ENCODE data around the gene TUSC2. TPM values are rescaled to one million over a fixed set of nuclear protein-coding genes. Genes with fewer than 3 reads are reported as not detected.

Gene TUSC2
- total and polyA plus RNA-seq, 10 donors = 19.4 to 36.5 (median 24.4) TPM

DNA sequence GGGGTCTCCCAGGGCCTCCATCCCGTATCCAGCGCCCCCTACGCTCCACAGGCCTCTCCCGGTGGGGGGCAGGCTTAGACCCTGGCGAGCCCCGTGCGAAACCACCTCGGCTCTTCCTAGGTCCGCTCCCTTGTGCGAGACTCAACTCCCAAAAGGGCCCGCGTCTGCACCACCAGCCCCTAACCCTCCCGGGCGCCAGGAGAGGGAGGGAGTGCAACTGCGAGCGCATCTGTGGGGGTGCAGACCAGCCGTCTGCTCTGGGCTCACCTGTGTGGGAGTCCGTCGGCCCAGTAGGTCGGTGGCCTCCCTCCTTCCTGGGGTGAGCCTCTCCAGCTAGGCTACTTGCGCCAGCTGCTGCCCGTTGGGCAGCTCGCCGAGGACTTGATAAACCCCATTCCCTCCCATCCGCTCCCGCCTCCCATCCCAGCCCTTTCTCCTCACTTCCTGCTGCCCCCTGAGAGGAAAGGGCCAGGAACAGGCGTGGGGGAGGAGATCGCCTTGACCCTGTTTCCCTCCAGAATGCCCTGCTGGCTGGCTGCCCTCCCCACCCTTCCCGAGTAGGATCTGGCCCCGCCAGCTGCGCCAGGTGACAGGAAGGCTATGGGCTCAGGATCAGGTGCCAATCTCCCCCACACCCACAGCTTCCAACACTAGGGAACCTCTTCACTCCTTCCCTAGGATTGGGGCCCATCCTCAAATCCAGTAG lies 5.5 kb downstream of the TUSC2 start, which contains the start of gene HYAL2:
HYAL2 (minus strand) TSS at position 360 of the 706 bp plus-strand sequence. CDS start 2,256 bp downstream, outside the sequence.
- Histone ChIP-seq H3K9me3 (no peaks in the 10 kb centered on the region), H3K27me3 (replicated peaks in 1 of 7) (no peaks in the 10 kb centered on the region), H3K27ac (peak within 1 kb of the TSS; percentile 86 to 96 (median 93)), H3K4me1 (peaks cover 33 to 93% (median 89%) of the 10 kb centered on the region in 6 donors), H3K4me3 (peak within 1 kb of the TSS; percentile 72 to 97 (median 90)), H3K36me3 (peaks cover 2 to 59% (median 32%) of the 10 kb centered on the region in 6 donors)
- intact Hi-C loops (cut with DNase I; ENCODE audit: low total_unique reads) = loop anchor here (10.0 kb wide), 1 partner anchor 88 kb away; the partner anchor contains the start of gene GNAI2
- 47 to 60% (median 55%) methylated on average over 14 to 31 of the region's 31 CpGs for WGBS, 5 donors
- TF ChIP-seq POLR2A (IDR thresholded peaks at IDR 0.05) = peak in 1 of 3 donors; percentile 66
- TF ChIP-seq POLR2AphosphoS5 (IDR thresholded peaks at IDR 0.05) = peak; percentile 90 to 95 (median 93)
- TF ChIP-seq CTCF (IDR thresholded peaks at IDR 0.05 in 8 of 11, conservative IDR thresholded peaks at IDR 0.05 in 3 of 11) = no peak
- DNase-seq = peak; percentile 89

DNA sequence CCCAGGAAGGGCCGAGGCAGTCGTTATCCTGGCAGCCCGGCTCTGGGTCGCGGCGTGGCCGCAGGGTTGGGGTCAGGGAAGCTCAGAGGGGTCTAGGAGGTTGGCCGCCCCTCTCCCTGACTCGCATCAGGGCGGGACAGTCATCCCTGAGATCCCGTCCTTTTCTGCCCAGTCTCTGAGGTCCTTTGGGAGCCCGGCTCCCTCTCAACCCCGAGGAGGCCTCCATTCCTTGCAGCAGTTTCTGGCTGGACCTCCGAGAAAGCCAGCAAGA lies 6.0 kb downstream of the TUSC2 start:
- 18 to 35% (median 32%) methylated on average over 7 to 14 of the region's 14 CpGs for WGBS, 5 donors
- no peak for TF ChIP-seq POLR2A (IDR thresholded peaks at IDR 0.05)
- TF ChIP-seq CTCF (IDR thresholded peaks at IDR 0.05 in 8 of 11, conservative IDR thresholded peaks at IDR 0.05 in 3 of 11) = no peak
- Histone ChIP-seq H3K36me3 (peaks cover 2 to 64% (median 37%) of the 10 kb centered on the region in 6 donors), H3K4me3 (peak overlapping the region; percentile 72 to 97 (median 90)), H3K27me3 (replicated peaks in 1 of 7) (no peaks in the 10 kb centered on the region), H3K27ac (peak overlapping the region; percentile 86 to 96 (median 93)), H3K9me3 (no peaks in the 10 kb centered on the region), H3K4me1 (peaks cover 28 to 93% (median 89%) of the 10 kb centered on the region in 6 donors)
- DNase-seq = no peak
- intact Hi-C loops (cut with DNase I; ENCODE audit: low total_unique reads) = loop anchor here (10.0 kb wide), 1 partner anchor 87 kb away; the partner anchor contains the start of gene GNAI2

DNA sequence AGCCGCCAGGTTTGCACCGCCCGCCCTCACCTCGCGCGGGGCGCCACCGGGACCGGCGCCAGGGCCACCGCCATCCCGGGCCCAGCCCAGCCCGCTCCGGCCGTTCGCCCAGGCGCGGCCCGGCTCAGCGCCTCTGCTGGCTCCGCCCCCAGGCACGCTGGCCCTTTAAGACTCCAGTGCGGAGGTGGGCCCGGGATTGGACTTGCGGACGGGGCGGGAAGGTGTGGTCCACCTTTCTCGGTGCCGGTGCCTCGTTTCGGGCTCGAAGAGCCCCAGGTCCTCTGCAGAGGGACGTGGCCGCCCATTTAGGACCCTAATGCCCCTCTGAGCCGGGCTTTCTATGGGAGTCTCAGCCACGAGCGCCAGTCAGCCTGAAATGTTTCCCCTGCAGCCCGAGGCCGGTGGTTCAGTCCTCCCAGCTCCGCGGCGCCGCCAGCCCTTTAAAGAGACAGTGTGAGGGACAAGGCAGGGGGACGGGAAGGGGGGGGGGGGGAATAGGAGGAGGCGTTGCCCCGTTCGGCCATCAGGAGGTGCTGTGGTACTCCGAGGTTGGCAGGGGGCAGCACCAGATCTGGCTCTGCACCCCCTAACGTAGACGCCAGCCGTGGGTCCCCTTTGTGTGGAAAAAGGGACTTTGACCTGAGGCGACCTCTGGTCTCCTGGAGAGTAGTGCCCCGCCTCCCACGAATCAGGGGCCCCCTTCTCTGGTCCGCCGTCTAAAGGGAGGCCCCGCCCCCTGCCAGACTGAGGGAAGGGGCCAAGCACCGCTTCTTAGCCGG lies 6.5 kb downstream of the TUSC2 start:
- WGBS, 5 donors = 0 to 2% (median 1%) methylated on average over 23 to 59 of the region's 59 CpGs
- H3K27ac ChIP-seq = peak overlapping the region; percentile 86 to 96 (median 93)
- peaks cover 30 to 93% (median 89%) of the 10 kb centered on the region in 6 donors for H3K4me1 ChIP-seq
- H3K9me3 ChIP-seq = no peaks in the 10 kb centered on the region
- intact Hi-C loops (cut with DNase I; ENCODE audit: low total_unique reads) = loop anchor here (10.0 kb wide), 1 partner anchor 87 kb away; the partner anchor contains the start of gene GNAI2
- TF ChIP-seq POLR2AphosphoS5 (IDR thresholded peaks at IDR 0.05) (peak; percentile 54 to 75 (median 68)), CTCF (IDR thresholded peaks at IDR 0.05 in 8 of 11, conservative IDR thresholded peaks at IDR 0.05 in 3 of 11) (peak; percentile 27 to 85 (median 62)), POLR2A (IDR thresholded peaks at IDR 0.05) (peak in 1 of 3 donors; percentile 5)
- peak; percentile 96 for DNase-seq
- H3K4me3 ChIP-seq = peak overlapping the region; percentile 72 to 97 (median 90)
- H3K36me3 ChIP-seq = peaks cover 2 to 66% (median 37%) of the 10 kb centered on the region in 6 donors
- no peaks in the 10 kb centered on the region for H3K27me3 ChIP-seq (replicated peaks in 1 of 7)
